ENCODE measurements around the gene GRK3.

GRCh38 chr22:25554238-25554671, 10.2 kb upstream of the GRK3 start:
- TF ChIP-seq POLR2A (IDR thresholded peaks at IDR 0.05) = no peak
- no peak for TF ChIP-seq CTCF (IDR thresholded peaks at IDR 0.05)
